Thoracic aorta (tissue), 2 donors: ENCODE measurements around the gene TTLL5. TPM values are rescaled to one million over a fixed set of nuclear protein-coding genes. Genes with fewer than 3 reads are reported as not detected.

ENCODE experiments used
- ATAC-seq: fragments of 150-250 bp; one replicate; pipeline ENCODE4 v1.8.0; 2017; ENCODE audit warnings: low read depth; ENCODE audit not compliant: insufficient number of reproducible peaks, low FRiP score
- DNase-seq: peaks from one replicate; pipeline ENCODE4 v3.0.0-alpha.2; 2020; ENCODE audit warnings: low spot score
- H3K27ac ChIP-seq, 2 donors: fragments of 200-600 bp; sonication (generic); 1 replicate in 1 of 2; 2 replicates in 1 of 2; pipeline ENCODE4 v1.5.1; 2016; ENCODE audit warnings: mild to moderate bottlenecking in 2 of 2, moderate library complexity in 2 of 2
- H3K27me3 ChIP-seq: fragments of 200-600 bp; sonication (generic); replicated peaks from 2 replicates; pipeline ENCODE4 v1.6.0; 2016; ENCODE audit warnings: mild to moderate bottlenecking; ENCODE audit not compliant: insufficient read depth
- H3K36me3 ChIP-seq: fragments of 200-600 bp; sonication (generic); one replicate; pipeline ENCODE4 v1.5.1; 2016
- H3K4me1 ChIP-seq, 2 donors: fragments of 200-600 bp; sonication (generic); 1 replicate in 1 of 2; 2 replicates in 1 of 2; pipeline versions ENCODE4 v1.5.1 to v1.6.0; 2016; ENCODE audit warnings: low read depth in 2 of 2, mild to moderate bottlenecking in 1 of 2; ENCODE audit not compliant: control insufficient read depth in 1 of 2
- H3K4me3 ChIP-seq: fragments of 200-600 bp; sonication (generic); 2 replicates; pipeline ENCODE4 v1.5.1; 2016; ENCODE audit warnings: mild to moderate bottlenecking
- H3K9me3 ChIP-seq: fragments of 200-600 bp; sonication (generic); 2 replicates; pipeline ENCODE4 v1.5.1; 2016
- CTCF ChIP-seq: fragments of 200-600 bp; sonication (generic); IDR thresholded peaks from one replicate; pipeline ENCODE4 v1.5.1; 2019; ENCODE audit warnings: antibody characterized with exemption
- total RNA-seq, 2 donors: library from RNA; depleted of rRNA; stranded (reverse); fragments of >200 nt; gene quantifications; one replicate each; pipeline versions ENCODE4 v1.1.0 to v1.2.3, GENCODE V29; 2016

The TTLL5 gene
- total RNA-seq, 2 donors from 2014 or later: 34.7 to 47.9 TPM

- no peak for DNase-seq
Observed at GRCh38 chr14:75991753-75992152, 330.7 kb downstream of the TTLL5 start.

GRCh38 chr14:75993567-75994041 is 332.6 kb downstream of the TTLL5 start:
- no peak for TF ChIP-seq CTCF
- Histone ChIP-seq H3K9me3 (no peaks in the 10 kb centered on the region), H3K27me3 (no peaks in the 10 kb centered on the region), H3K4me3 (no peak overlapping the region), H3K4me1 (peaks cover 44 to 73% of the 10 kb centered on the region in 2 donors), H3K36me3 (peaks cover 5% of the 10 kb centered on the region), H3K27ac (peak overlapping the region; percentile 92 to 97)
- ATAC-seq: no peak
- no peak for DNase-seq

More at GRCh38 chr14:75991753-75992152, 330.7 kb downstream of the TTLL5 start:
- peak overlapping the region; percentile 92 to 97 for H3K27ac ChIP-seq
- H3K36me3 ChIP-seq: no peaks in the 10 kb centered on the region
- TF ChIP-seq CTCF: no peak
- H3K4me1 ChIP-seq: peaks cover 47 to 92% of the 10 kb centered on the region in 2 donors
- no peaks in the 10 kb centered on the region for H3K27me3 ChIP-seq
- H3K4me3 ChIP-seq: no peak overlapping the region
- peak; percentile 21 for ATAC-seq
- no peaks in the 10 kb centered on the region for H3K9me3 ChIP-seq

GRCh38 chr14:75995372-75996041 is 334.5 kb downstream of the TTLL5 start:
- Histone ChIP-seq H3K36me3 (peaks cover 5% of the 10 kb centered on the region), H3K27ac (peak overlapping the region; percentile 92 to 97), H3K4me3 (peak overlapping the region; percentile 55), H3K9me3 (no peaks in the 10 kb centered on the region), H3K4me1 (peaks cover 39 to 58% of the 10 kb centered on the region in 2 donors), H3K27me3 (no peaks in the 10 kb centered on the region)
- ATAC-seq: peak; percentile 93
- TF ChIP-seq CTCF: no peak
- peak; percentile 62 for DNase-seq

DNA sequence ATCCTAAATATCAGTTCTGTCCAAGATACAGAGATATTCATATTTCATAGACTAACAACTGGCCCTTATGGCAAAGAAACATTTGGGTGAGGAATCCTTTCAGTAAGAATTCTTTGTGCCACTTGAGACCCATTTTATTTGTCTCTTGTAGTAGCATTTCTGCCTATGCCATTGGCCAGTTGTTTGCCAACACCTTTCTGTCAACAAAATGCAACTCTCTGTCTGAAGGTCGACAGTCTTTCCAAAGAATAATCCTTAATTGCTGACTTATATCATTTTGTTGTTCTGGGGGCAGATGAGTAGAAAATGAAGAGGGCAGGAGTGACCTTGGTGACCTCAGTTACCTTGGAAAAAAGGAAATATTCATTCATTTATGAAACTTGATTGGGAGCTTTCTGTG is 335.4 kb downstream of the TTLL5 start:
- H3K4me1 ChIP-seq: peaks cover 31 to 50% of the 10 kb centered on the region in 2 donors
- H3K27me3 ChIP-seq: no peaks in the 10 kb centered on the region
- no peak overlapping the region for H3K4me3 ChIP-seq
- peaks cover 5% of the 10 kb centered on the region for H3K36me3 ChIP-seq
- H3K27ac ChIP-seq: peak overlapping the region; percentile 92 to 97
- ATAC-seq (no peak), DNase-seq (no peak)
- no peak for TF ChIP-seq CTCF
- H3K9me3 ChIP-seq: no peaks in the 10 kb centered on the region

- no peak overlapping the region for H3K4me3 ChIP-seq
- H3K9me3 ChIP-seq: no peaks in the 10 kb centered on the region
- H3K27ac ChIP-seq: peak overlapping the region; percentile 62 to 78
- H3K27me3 ChIP-seq: no peaks in the 10 kb centered on the region
- ATAC-seq: no peak
- peaks cover 15 to 32% of the 10 kb centered on the region in 2 donors for H3K4me1 ChIP-seq
- TF ChIP-seq CTCF: no peak
- peaks cover 5% of the 10 kb centered on the region for H3K36me3 ChIP-seq
- DNase-seq: no peak
Observed at GRCh38 chr14:75999511-76000190, 338.6 kb downstream of the TTLL5 start.
